HepG2 (cell line): ENCODE data around the gene STYX.

Source experiments
- CAMTA2 ChIP-seq: sonication (generic); formaldehyde crosslinking; IDR thresholded peaks from 2 replicates; pipeline ENCODE4 v1.4.0; 2020; ENCODE audit warnings: mild to moderate bottlenecking, missing genetic modification reagents, borderline replicate concordance
- ELF4 ChIP-seq: sonication (generic); formaldehyde crosslinking; IDR thresholded peaks from 2 replicates; pipeline ENCODE4 v1.5.0; 2020; ENCODE audit warnings: missing genetic modification reagents, mild to moderate bottlenecking, moderate library complexity, borderline replicate concordance
- ESRRA ChIP-seq: sonication (generic); formaldehyde crosslinking; IDR thresholded peaks from 2 replicates; pipeline ENCODE4 v1.5.1; 2020; ENCODE audit warnings: mild to moderate bottlenecking, low read depth, missing genetic modification reagents
- MAX ChIP-seq: IDR thresholded peaks from 2 replicates; pipeline ENCODE4 v1.6.1; 2012; ENCODE audit warnings: inconsistent platforms
- MYC ChIP-seq: sonication (generic); formaldehyde crosslinking; IDR thresholded peaks from 2 replicates; pipeline ENCODE4 v1.9.0; 2021; ENCODE audit warnings: missing genetic modification reagents, borderline replicate concordance
- NR3C1 ChIP-seq: sonication (generic); formaldehyde crosslinking; IDR thresholded peaks from 2 replicates; pipeline ENCODE4 v1.4.0; 2020; ENCODE audit warnings: missing genetic modification reagents
- PATZ1 ChIP-seq: sonication (generic); formaldehyde crosslinking; IDR thresholded peaks from 2 replicates; pipeline ENCODE4 v1.4.0; 2020; ENCODE audit warnings: missing genetic modification reagents
- SIN3A ChIP-seq: IDR thresholded peaks from 2 replicates; pipeline ENCODE4 v1.6.1; 2011; ENCODE audit warnings: low read depth, mild to moderate bottlenecking, control low read depth, low read length, borderline replicate concordance
- TBL1XR1 ChIP-seq: fragments of 150-350 bp; IDR thresholded peaks from 2 replicates; pipeline ENCODE4 v1.6.1; 2014; ENCODE audit warnings: borderline replicate concordance, low read length; ENCODE audit not compliant: partially characterized antibody
- ZBTB39 ChIP-seq: sonication (generic); formaldehyde crosslinking; IDR thresholded peaks from 2 replicates; pipeline ENCODE4 v1.5.0; 2020; ENCODE audit warnings: missing genetic modification reagents
- ZNF281 ChIP-seq: sonication (generic); formaldehyde crosslinking; IDR thresholded peaks from 2 replicates; pipeline ENCODE4 v1.4.0; 2020; ENCODE audit warnings: missing genetic modification reagents, borderline replicate concordance
- ZNF382 ChIP-seq: sonication (generic); formaldehyde crosslinking; IDR thresholded peaks from 2 replicates; pipeline ENCODE4 v1.5.0; 2020; ENCODE audit warnings: missing genetic modification reagents, mild to moderate bottlenecking, borderline replicate concordance
- TF ChIP-seq, protein P1 (sequence below): sonication (generic); formaldehyde crosslinking; IDR thresholded peaks from 2 replicates; pipeline ENCODE4 v1.5.1; 2020; ENCODE audit warnings: mild to moderate bottlenecking, missing genetic modification reagents, moderate library complexity

GRCh38 chr14:52692248-52692962 is 37.6 kb upstream of the STYX start:
- TF ChIP-seq ZNF281 (no peak), ZNF382 (CRISPR knock-in tag) (no peak), MAX (no peak), ESRRA (CRISPR knock-in tag) (no peak), TBL1XR1 (no peak), PATZ1 (no peak), MYC (CRISPR knock-in tag) (no peak), NR3C1 (no peak), SIN3A (no peak), CAMTA2 (CRISPR knock-in tag) (no peak), ZBTB39 (CRISPR knock-in tag) (no peak), ELF4 (no peak)
- TF ChIP-seq, protein P1, sequence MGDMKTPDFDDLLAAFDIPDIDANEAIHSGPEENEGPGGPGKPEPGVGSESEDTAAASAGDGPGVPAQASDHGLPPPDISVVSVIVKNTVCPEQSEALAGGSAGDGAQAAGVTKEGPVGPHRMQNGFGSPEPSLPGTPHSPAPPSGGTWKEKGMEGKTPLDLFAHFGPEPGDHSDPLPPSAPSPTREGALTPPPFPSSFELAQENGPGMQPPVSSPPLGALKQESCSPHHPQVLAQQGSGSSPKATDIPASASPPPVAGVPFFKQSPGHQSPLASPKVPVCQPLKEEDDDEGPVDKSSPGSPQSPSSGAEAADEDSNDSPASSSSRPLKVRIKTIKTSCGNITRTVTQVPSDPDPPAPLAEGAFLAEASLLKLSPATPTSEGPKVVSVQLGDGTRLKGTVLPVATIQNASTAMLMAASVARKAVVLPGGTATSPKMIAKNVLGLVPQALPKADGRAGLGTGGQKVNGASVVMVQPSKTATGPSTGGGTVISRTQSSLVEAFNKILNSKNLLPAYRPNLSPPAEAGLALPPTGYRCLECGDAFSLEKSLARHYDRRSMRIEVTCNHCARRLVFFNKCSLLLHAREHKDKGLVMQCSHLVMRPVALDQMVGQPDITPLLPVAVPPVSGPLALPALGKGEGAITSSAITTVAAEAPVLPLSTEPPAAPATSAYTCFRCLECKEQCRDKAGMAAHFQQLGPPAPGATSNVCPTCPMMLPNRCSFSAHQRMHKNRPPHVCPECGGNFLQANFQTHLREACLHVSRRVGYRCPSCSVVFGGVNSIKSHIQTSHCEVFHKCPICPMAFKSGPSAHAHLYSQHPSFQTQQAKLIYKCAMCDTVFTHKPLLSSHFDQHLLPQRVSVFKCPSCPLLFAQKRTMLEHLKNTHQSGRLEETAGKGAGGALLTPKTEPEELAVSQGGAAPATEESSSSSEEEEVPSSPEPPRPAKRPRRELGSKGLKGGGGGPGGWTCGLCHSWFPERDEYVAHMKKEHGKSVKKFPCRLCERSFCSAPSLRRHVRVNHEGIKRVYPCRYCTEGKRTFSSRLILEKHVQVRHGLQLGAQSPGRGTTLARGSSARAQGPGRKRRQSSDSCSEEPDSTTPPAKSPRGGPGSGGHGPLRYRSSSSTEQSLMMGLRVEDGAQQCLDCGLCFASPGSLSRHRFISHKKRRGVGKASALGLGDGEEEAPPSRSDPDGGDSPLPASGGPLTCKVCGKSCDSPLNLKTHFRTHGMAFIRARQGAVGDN (CRISPR knock-in tag) = no peak
